ENCODE results near the gene EPS15. TPM values are rescaled to one million over a fixed set of nuclear protein-coding genes. Genes with fewer than 3 reads are reported as not detected.

Gene EPS15
- total RNA-seq, 1 experiment from 2014 or later, result 116 TPM

GRCh38 chr1:51309291-51309690 lies 209.8 kb downstream of the EPS15 start:
- Histone ChIP-seq H3K27ac (ENCODE audit: low read length) (no peak overlapping the region), H3K4me1 (ENCODE audit: low read length) (peaks cover 6% of the 10 kb centered on the region), H3K36me3 (ENCODE audit: insufficient read depth, low read length) (no peaks in the 10 kb centered on the region), H3K9ac (ENCODE audit: low read length) (no peak overlapping the region), H3K9me3 (ENCODE audit: low read length) (no peaks in the 10 kb centered on the region), H3K9me2 (replicated peaks; ENCODE audit: insufficient read depth, low read length) (no peaks in the 10 kb centered on the region), H3K4me2 (ENCODE audit: low read depth, low read length, poor library complexity, severe bottlenecking) (no peak overlapping the region), H2AFZ (ENCODE audit: low read length) (no peak overlapping the region), H3K4me3 (ENCODE audit: low read length) (no peak overlapping the region), H4K20me1 (ENCODE audit: insufficient read depth, low read depth, low read length) (no peaks in the 10 kb centered on the region), H3K27me3 (ENCODE audit: low read length) (no peaks in the 10 kb centered on the region), H3K79me2 (ENCODE audit: low read length) (no peaks in the 10 kb centered on the region)
- DNase-seq, result no peak

DNA sequence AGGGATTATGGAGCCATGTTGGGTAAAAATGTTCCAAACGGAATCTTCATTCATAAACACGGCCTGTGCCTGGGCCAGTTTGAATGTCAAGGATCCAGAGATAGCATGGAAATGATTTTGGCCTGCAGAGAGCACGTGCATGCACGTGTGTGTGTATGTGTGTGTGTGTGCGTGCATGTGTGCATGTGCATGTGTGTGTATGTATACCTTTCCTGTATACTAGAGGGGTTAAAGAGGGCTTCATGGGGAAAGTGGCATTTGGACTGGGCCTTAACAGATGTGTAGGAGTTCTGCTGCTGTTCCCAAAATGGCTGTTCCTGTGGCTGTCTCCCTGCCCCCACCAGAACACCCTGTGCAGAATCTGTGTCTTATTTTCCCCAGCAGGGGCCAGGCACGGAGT lies 210.4 kb downstream of the EPS15 start:
- no peaks in the 10 kb centered on the region for H3K27me3 ChIP-seq (ENCODE audit: low read length)
- no peak overlapping the region for H3K4me2 ChIP-seq (ENCODE audit: low read depth, low read length, poor library complexity, severe bottlenecking)
- H2AFZ ChIP-seq (ENCODE audit: low read length), result no peak overlapping the region
- H3K4me3 ChIP-seq (ENCODE audit: low read length), result no peak overlapping the region
- DNase-seq, result no peak
- H3K4me1 ChIP-seq (ENCODE audit: low read length), result peaks cover 8% of the 10 kb centered on the region
- no peak overlapping the region for H3K9ac ChIP-seq (ENCODE audit: low read length)
- H3K27ac ChIP-seq (ENCODE audit: low read length), result no peak overlapping the region
- H3K9me3 ChIP-seq (ENCODE audit: low read length), result no peaks in the 10 kb centered on the region
- H4K20me1 ChIP-seq (ENCODE audit: insufficient read depth, low read depth, low read length), result no peaks in the 10 kb centered on the region
- H3K79me2 ChIP-seq (ENCODE audit: low read length), result no peaks in the 10 kb centered on the region
- H3K36me3 ChIP-seq (ENCODE audit: insufficient read depth, low read length), result no peaks in the 10 kb centered on the region
- H3K9me2 ChIP-seq (replicated peaks; ENCODE audit: insufficient read depth, low read length), result no peaks in the 10 kb centered on the region

DNA sequence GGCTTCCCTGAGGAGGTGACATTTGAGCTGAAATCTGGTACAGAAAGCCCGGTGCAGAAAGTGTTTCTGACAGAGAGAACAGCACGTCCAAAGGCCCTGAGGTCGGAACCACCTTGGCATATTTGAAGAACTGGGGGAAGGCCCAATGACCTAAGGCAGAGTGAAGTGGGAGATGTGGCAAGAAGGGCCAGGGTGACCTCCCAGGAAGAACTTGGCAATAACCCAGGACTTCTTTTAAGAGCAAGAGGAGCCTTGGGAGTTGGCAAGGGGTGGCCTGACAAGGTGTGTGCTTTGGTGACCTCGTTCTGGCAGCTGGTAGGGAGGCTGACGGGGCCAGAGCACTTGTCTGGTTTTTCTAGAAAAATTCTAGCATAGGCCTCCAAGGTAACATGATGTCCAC lies 212.1 kb downstream of the EPS15 start:
- H3K4me1 ChIP-seq (ENCODE audit: low read length), result peaks cover 9% of the 10 kb centered on the region
- H3K4me3 ChIP-seq (ENCODE audit: low read length), result no peak overlapping the region
- no peaks in the 10 kb centered on the region for H4K20me1 ChIP-seq (ENCODE audit: insufficient read depth, low read depth, low read length)
- no peak overlapping the region for H3K9ac ChIP-seq (ENCODE audit: low read length)
- H3K36me3 ChIP-seq (ENCODE audit: insufficient read depth, low read length), result no peaks in the 10 kb centered on the region
- no peak overlapping the region for H3K4me2 ChIP-seq (ENCODE audit: low read depth, low read length, poor library complexity, severe bottlenecking)
- DNase-seq, result no peak
- no peak overlapping the region for H3K27ac ChIP-seq (ENCODE audit: low read length)
- H3K27me3 ChIP-seq (ENCODE audit: low read length), result no peaks in the 10 kb centered on the region
- H3K9me3 ChIP-seq (ENCODE audit: low read length), result no peaks in the 10 kb centered on the region
- H2AFZ ChIP-seq (ENCODE audit: low read length), result no peak overlapping the region
- H3K9me2 ChIP-seq (replicated peaks; ENCODE audit: insufficient read depth, low read length), result no peaks in the 10 kb centered on the region
- H3K79me2 ChIP-seq (ENCODE audit: low read length), result no peaks in the 10 kb centered on the region

- no peak overlapping the region for H3K4me3 ChIP-seq (ENCODE audit: low read length)
- no peaks in the 10 kb centered on the region for H4K20me1 ChIP-seq (ENCODE audit: insufficient read depth, low read depth, low read length)
- no peak overlapping the region for H3K4me2 ChIP-seq (ENCODE audit: low read depth, low read length, poor library complexity, severe bottlenecking)
- no peaks in the 10 kb centered on the region for H3K9me2 ChIP-seq (replicated peaks; ENCODE audit: insufficient read depth, low read length)
- no peak overlapping the region for H3K9ac ChIP-seq (ENCODE audit: low read length)
- H3K4me1 ChIP-seq (ENCODE audit: low read length), result peaks cover 3% of the 10 kb centered on the region; the same call in 1 of the 2 replicates
- no peaks in the 10 kb centered on the region for H3K27me3 ChIP-seq (ENCODE audit: low read length)
- DNase-seq, result no peak
- H2AFZ ChIP-seq (ENCODE audit: low read length), result no peak overlapping the region
- H3K36me3 ChIP-seq (ENCODE audit: insufficient read depth, low read length), result no peaks in the 10 kb centered on the region
- no peak overlapping the region for H3K27ac ChIP-seq (ENCODE audit: low read length)
- no peaks in the 10 kb centered on the region for H3K79me2 ChIP-seq (ENCODE audit: low read length)
- no peaks in the 10 kb centered on the region for H3K9me3 ChIP-seq (ENCODE audit: low read length)
Measured at GRCh38 chr1:51305371-51305823, 213.7 kb downstream of the EPS15 start.

GRCh38 chr1:51304360-51304759 lies 214.7 kb downstream of the EPS15 start:
- Histone ChIP-seq H3K4me1 (ENCODE audit: low read length) (peaks cover 3% of the 10 kb centered on the region; the same call in 1 of the 2 replicates), H3K4me2 (ENCODE audit: low read depth, low read length, poor library complexity, severe bottlenecking) (no peak overlapping the region), H3K27ac (ENCODE audit: low read length) (no peak overlapping the region), H2AFZ (ENCODE audit: low read length) (no peak overlapping the region), H3K9me3 (ENCODE audit: low read length) (no peaks in the 10 kb centered on the region), H3K36me3 (ENCODE audit: insufficient read depth, low read length) (no peaks in the 10 kb centered on the region), H3K27me3 (ENCODE audit: low read length) (no peaks in the 10 kb centered on the region), H3K9me2 (replicated peaks; ENCODE audit: insufficient read depth, low read length) (no peaks in the 10 kb centered on the region), H3K4me3 (ENCODE audit: low read length) (no peak overlapping the region), H4K20me1 (ENCODE audit: insufficient read depth, low read depth, low read length) (no peaks in the 10 kb centered on the region), H3K79me2 (ENCODE audit: low read length) (no peaks in the 10 kb centered on the region), H3K9ac (ENCODE audit: low read length) (no peak overlapping the region)
- no peak for DNase-seq

Small RNA genes within 50 kb of the gene (small RNA-seq; reads per million reads assigned to genes)
- gene RNU6-1281P (not detected), gene RNU6-877P (not detected)

Other genes starting within 250 kb of the EPS15 start
- gene TTC39A, start 188.7 kb downstream of the EPS15 start, total RNA-seq (2014; rRNA removed; shearing (Covaris generic); ENCODE audit: low replicate concordance), result not detected in 2 replicates
- 62.7 and 128 TPM in 2 replicates for gene OSBPL9, start 97.8 kb upstream of the EPS15 start, total RNA-seq (2014; rRNA removed; shearing (Covaris generic); ENCODE audit: low replicate concordance)